IMR-90 (cell line): ENCODE measurements around the gene TCF25.

Experiments used
- MAZ ChIP-seq: IDR thresholded peaks from 2 replicates; pipeline ENCODE4 v1.6.1; 2012; ENCODE audit warnings: low read depth, mild to moderate bottlenecking, low read length, improper control_type of control experiment, moderate library complexity, borderline replicate concordance
- POLR2A ChIP-seq: IDR thresholded peaks from 2 replicates; pipeline ENCODE4 v1.6.1; 2012; ENCODE audit warnings: mild to moderate bottlenecking, low read depth, low read length
- RFX5 ChIP-seq: IDR thresholded peaks from 2 replicates; pipeline ENCODE4 v1.8.0; 2012; ENCODE audit warnings: low read depth, mild to moderate bottlenecking, low read length, moderate library complexity
- TF ChIP-seq, protein P1 (sequence below): conservative IDR thresholded peaks from 2 replicates; pipeline ENCODE4 v1.5.1; 2012; ENCODE audit warnings: mild to moderate bottlenecking, low read depth, low read length, improper control_type of control experiment
- TF ChIP-seq, protein P2 (sequence below): fragments of 150-350 bp; IDR thresholded peaks from 2 replicates; pipeline ENCODE4 v1.6.1; 2016; ENCODE audit warnings: low read depth, mild to moderate bottlenecking, low read length, moderate library complexity, borderline replicate concordance

DNA sequence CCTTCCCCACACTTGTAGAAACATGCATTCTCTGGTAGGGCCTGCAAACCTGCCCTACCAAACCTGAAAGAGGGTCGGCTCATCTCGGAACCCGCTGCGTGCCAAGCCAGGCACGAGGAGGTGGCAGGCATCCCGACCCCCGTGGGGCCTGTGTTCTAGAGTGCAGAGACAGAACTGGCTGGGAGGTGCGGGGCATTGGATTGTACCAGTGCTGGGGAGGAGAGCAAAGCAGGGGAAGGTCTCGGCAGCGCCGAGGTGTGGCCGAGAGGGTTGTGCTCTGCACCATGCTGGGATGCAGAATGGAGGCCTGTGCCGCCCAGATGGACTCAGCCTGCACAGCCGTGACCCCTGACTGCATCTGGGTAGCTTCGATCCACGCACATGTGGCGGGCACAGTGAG is 27.5 kb downstream of the TCF25 start:
- TF ChIP-seq, protein P1, sequence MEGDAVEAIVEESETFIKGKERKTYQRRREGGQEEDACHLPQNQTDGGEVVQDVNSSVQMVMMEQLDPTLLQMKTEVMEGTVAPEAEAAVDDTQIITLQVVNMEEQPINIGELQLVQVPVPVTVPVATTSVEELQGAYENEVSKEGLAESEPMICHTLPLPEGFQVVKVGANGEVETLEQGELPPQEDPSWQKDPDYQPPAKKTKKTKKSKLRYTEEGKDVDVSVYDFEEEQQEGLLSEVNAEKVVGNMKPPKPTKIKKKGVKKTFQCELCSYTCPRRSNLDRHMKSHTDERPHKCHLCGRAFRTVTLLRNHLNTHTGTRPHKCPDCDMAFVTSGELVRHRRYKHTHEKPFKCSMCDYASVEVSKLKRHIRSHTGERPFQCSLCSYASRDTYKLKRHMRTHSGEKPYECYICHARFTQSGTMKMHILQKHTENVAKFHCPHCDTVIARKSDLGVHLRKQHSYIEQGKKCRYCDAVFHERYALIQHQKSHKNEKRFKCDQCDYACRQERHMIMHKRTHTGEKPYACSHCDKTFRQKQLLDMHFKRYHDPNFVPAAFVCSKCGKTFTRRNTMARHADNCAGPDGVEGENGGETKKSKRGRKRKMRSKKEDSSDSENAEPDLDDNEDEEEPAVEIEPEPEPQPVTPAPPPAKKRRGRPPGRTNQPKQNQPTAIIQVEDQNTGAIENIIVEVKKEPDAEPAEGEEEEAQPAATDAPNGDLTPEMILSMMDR = no peak
- TF ChIP-seq MAZ = no peak
- TF ChIP-seq POLR2A = no peak
- no peak for TF ChIP-seq RFX5
- TF ChIP-seq, protein P2, sequence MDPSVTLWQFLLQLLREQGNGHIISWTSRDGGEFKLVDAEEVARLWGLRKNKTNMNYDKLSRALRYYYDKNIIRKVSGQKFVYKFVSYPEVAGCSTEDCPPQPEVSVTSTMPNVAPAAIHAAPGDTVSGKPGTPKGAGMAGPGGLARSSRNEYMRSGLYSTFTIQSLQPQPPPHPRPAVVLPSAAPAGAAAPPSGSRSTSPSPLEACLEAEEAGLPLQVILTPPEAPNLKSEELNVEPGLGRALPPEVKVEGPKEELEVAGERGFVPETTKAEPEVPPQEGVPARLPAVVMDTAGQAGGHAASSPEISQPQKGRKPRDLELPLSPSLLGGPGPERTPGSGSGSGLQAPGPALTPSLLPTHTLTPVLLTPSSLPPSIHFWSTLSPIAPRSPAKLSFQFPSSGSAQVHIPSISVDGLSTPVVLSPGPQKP = no peak
